PC-9 (cell line): Measurements from ENCODE around the gene NXT1. TPM values are rescaled to one million over a fixed set of nuclear protein-coding genes. Genes with fewer than 3 reads are reported as not detected.

Experiments used
- BruUV-seq: library from RNA; stranded (reverse); fragments of 400-500 nt; replicated peaks from 2 replicates; lab custom pipeline; 2021; lab: Mats Ljungman, UMichigan
- CTCF ChIA-PET: fragments of 300-600 bp; sonication (Branson Sonifier 250); formaldehyde crosslinking; loops from one replicate; lab custom pipeline; 2022; ENCODE audit warnings: antibody characterized with exemption; lab: Charles Lee
- POLR2A ChIA-PET: fragments of 300-600 bp; sonication (Branson Sonifier 250); formaldehyde crosslinking; loops from one replicate; lab custom pipeline; 2022; ENCODE audit warnings: antibody characterized with exemption; ENCODE audit not compliant: unreplicated experiment; lab: Charles Lee
- DNase-seq, 2 experiments: peaks; one replicate each; pipeline versions ENCODE4 v3.0.0 to v3.0.0-alpha.2; 2015 to 2022; ENCODE audit warnings: mixed read lengths in 1 of 2
- H2AFZ ChIP-seq: fragments of 200-600 bp; sonication (generic); 2 replicates; pipeline ENCODE4 v1.8.1; 2017; ENCODE audit warnings: antibody characterized with exemption
- H3F3A ChIP-seq: fragments of 200-600 bp; sonication (generic); 2 replicates; pipeline ENCODE4 v1.8.1; 2017; ENCODE audit warnings: antibody characterized with exemption, mild to moderate bottlenecking, low read depth; ENCODE audit not compliant: insufficient read depth
- H3K27ac ChIP-seq: fragments of 200-600 bp; sonication (generic); 2 replicates; pipeline ENCODE4 v1.6.1; 2016; ENCODE audit warnings: mixed run types
- H3K27me3 ChIP-seq: fragments of 200-600 bp; sonication (generic); 2 replicates; pipeline ENCODE4 v1.6.1; 2016; ENCODE audit warnings: low read depth, mixed run types; ENCODE audit not compliant: insufficient read depth
- H3K36me3 ChIP-seq: fragments of 200-600 bp; sonication (generic); 2 replicates; pipeline ENCODE4 v1.6.1; 2016; ENCODE audit warnings: low read depth, mixed run types
- H3K4me1 ChIP-seq: fragments of 200-600 bp; sonication (generic); replicated peaks from 2 replicates; pipeline ENCODE4 v1.6.1; 2016; ENCODE audit warnings: mixed run types; ENCODE audit not compliant: insufficient read depth
- H3K4me2 ChIP-seq: fragments of 200-600 bp; sonication (generic); 2 replicates; pipeline ENCODE4 v1.6.1; 2017; ENCODE audit warnings: mixed run types
- H3K4me3 ChIP-seq: fragments of 200-600 bp; sonication (generic); 2 replicates; pipeline ENCODE4 v1.6.1; 2016; ENCODE audit warnings: mixed run types
- H3K79me2 ChIP-seq: fragments of 200-600 bp; sonication (generic); 2 replicates; pipeline ENCODE4 v1.6.1; 2017; ENCODE audit warnings: low read depth, mixed run types
- H3K9me2 ChIP-seq: fragments of 200-600 bp; sonication (generic); 2 replicates; pipeline ENCODE4 v1.8.1; 2017; ENCODE audit warnings: mild to moderate bottlenecking; ENCODE audit not compliant: insufficient read depth
- H3K9me3 ChIP-seq: fragments of 200-600 bp; sonication (generic); 2 replicates; pipeline ENCODE4 v1.8.1; 2016; ENCODE audit warnings: low read depth; ENCODE audit not compliant: insufficient read depth
- H4K20me1 ChIP-seq: fragments of 200-600 bp; sonication (generic); 2 replicates; pipeline ENCODE4 v1.8.1; 2017; ENCODE audit not compliant: insufficient read depth
- CTCF ChIP-seq: fragments of 200-600 bp; sonication (generic); conservative IDR thresholded peaks from 2 replicates; pipeline ENCODE4 v1.6.1; 2017; ENCODE audit warnings: mixed run types, antibody characterized with exemption, mild to moderate bottlenecking, moderate library complexity
- EZH2 ChIP-seq: fragments of 200-600 bp; sonication (generic); IDR thresholded peaks from 2 replicates; pipeline ENCODE4 v1.8.0; 2017; ENCODE audit warnings: antibody characterized with exemption, low read depth
- intact Hi-C: fragments of 100-400 bp; cut with micrococcal nuclease; formaldehyde crosslinking; loops from one replicate; pipeline ENCODE4 v1.10.0; 2022; ENCODE audit not compliant: unreplicated experiment
- total RNA-seq: library from RNA; stranded (reverse); gene quantifications from 2 replicates; pipeline ENCODE4 v1.2.3, GENCODE V29; 2021

The NXT1 gene
- total RNA-seq, 1 experiment from 2014 or later = 29.8 TPM

- Histone ChIP-seq H3K27ac (no peak overlapping the region), H4K20me1 (0 out of 2 replicates have a peak, but pooled peaks cover 7% of the 10 kb centered on the region), H2AFZ (no peak overlapping the region), H3K79me2 (peaks cover 20% of the 10 kb centered on the region; the same call in 1 of the 2 replicates), H3K4me1 (peaks cover 10% of the 10 kb centered on the region), H3F3A (peaks cover 10% of the 10 kb centered on the region; the same call in 1 of the 2 replicates), H3K4me2 (no peak overlapping the region), H3K9me3 (peaks cover 6% of the 10 kb centered on the region; the same call in 1 of the 2 replicates), H3K27me3 (no peaks in the 10 kb centered on the region), H3K36me3 (peaks cover 28% of the 10 kb centered on the region), H3K9me2 (no peaks in the 10 kb centered on the region), H3K4me3 (no peak overlapping the region)
- no TSS peak for BruUV-seq
- TF ChIP-seq EZH2 = no peak
- TF ChIP-seq CTCF = no peak
- intact Hi-C loops = no loop called here
- POLR2A ChIA-PET = no interaction called here
- no peak for DNase-seq
- CTCF ChIA-PET = no interaction called here
Measured at GRCh38 chr20:23371496-23371895, 20.9 kb downstream of the NXT1 start.

- intact Hi-C loops = no loop called here
Measured at GRCh38 chr20:23374441-23374840, 23.9 kb downstream of the NXT1 start.

GRCh38 chr20:23375827-23376226 is 25.2 kb downstream of the NXT1 start:
- POLR2A ChIA-PET = no interaction called here
- H3K9me3 ChIP-seq = peaks cover 6% of the 10 kb centered on the region; the same call in 1 of the 2 replicates
- H3K27ac ChIP-seq = no peak overlapping the region
- no peaks in the 10 kb centered on the region for H3K4me1 ChIP-seq
- DNase-seq = no peak
- H3K27me3 ChIP-seq = no peaks in the 10 kb centered on the region
- H3K79me2 ChIP-seq = no peaks in the 10 kb centered on the region
- no peak overlapping the region for H3K4me3 ChIP-seq
- H3F3A ChIP-seq = no peaks in the 10 kb centered on the region
- no peak overlapping the region for H2AFZ ChIP-seq
- H3K9me2 ChIP-seq = no peaks in the 10 kb centered on the region
- CTCF ChIA-PET = no interaction called here
- no TSS peak for BruUV-seq
- TF ChIP-seq EZH2 (no peak), CTCF (no peak)
- intact Hi-C loops = no loop called here
- no peak overlapping the region for H3K4me2 ChIP-seq
- H4K20me1 ChIP-seq = no peaks in the 10 kb centered on the region
- peaks cover 32% of the 10 kb centered on the region for H3K36me3 ChIP-seq

More at GRCh38 chr20:23374441-23374840, 23.9 kb downstream of the NXT1 start:
- no peak overlapping the region for H3K27ac ChIP-seq
- no peaks in the 10 kb centered on the region for H3K9me2 ChIP-seq
- 0 out of 2 replicates have a peak, but pooled peaks cover 3% of the 10 kb centered on the region for H4K20me1 ChIP-seq
- ChIA-PET POLR2A (no interaction called here), CTCF (no interaction called here)
- H3F3A ChIP-seq = no peaks in the 10 kb centered on the region
- H3K79me2 ChIP-seq = no peaks in the 10 kb centered on the region
- no peaks in the 10 kb centered on the region for H3K27me3 ChIP-seq
- H3K9me3 ChIP-seq = peaks cover 6% of the 10 kb centered on the region; the same call in 1 of the 2 replicates
- BruUV-seq = no TSS peak
- H2AFZ ChIP-seq = no peak overlapping the region
- H3K36me3 ChIP-seq = peaks cover 36% of the 10 kb centered on the region
- TF ChIP-seq EZH2 (no peak), CTCF (no peak)
- DNase-seq = no peak
- no peak overlapping the region for H3K4me2 ChIP-seq
- no peak overlapping the region for H3K4me3 ChIP-seq
- no peaks in the 10 kb centered on the region for H3K4me1 ChIP-seq
